Activated B cell treated with CpG ODN at 0.5 μM for 24 hours (primary cell): Measurements from ENCODE around the gene EGR1. TPM values are rescaled to one million over a fixed set of nuclear protein-coding genes. Genes with fewer than 3 reads are reported as not detected.
A peak's percentile ranks its signal among the peaks of the same experiment; 100 is the strongest.

Experiments
- ATAC-seq: fragments of 200-7000 bp; cut with Tn5 transposase; one replicate; pipeline ENCODE4 v1.10.0; 2021; ENCODE audit warnings: low read depth, mild to moderate bottlenecking, moderate library complexity
- CTCF ChIA-PET: fragments of 350-600 bp; sonication (Branson Sonifier 250); formaldehyde crosslinking; loops from one replicate; lab custom pipeline; 2021; ENCODE audit warnings: antibody characterized with exemption; lab: Charles Lee
- POLR2A ChIA-PET: fragments of 350-600 bp; sonication (Branson Sonifier 250); formaldehyde crosslinking; loops from one replicate; lab custom pipeline; 2021; ENCODE audit warnings: antibody characterized with exemption; lab: Charles Lee
- DNase-seq: peaks from one replicate; pipeline ENCODE4 v3.0.0; 2022
- H3K27ac Mint-ChIP-seq: one replicate; pipeline ENCODE4 v1.8.0; 2020; ENCODE audit warnings: mixed read lengths
- H3K27me3 Mint-ChIP-seq: one replicate; pipeline ENCODE4 v1.8.0; 2021; ENCODE audit warnings: mixed read lengths
- H3K36me3 Mint-ChIP-seq: one replicate; pipeline ENCODE4 v1.8.0; 2021; ENCODE audit warnings: low read depth, mixed read lengths
- H3K4me1 Mint-ChIP-seq: one replicate; pipeline ENCODE4 v1.8.0; 2021; ENCODE audit warnings: mixed read lengths
- H3K4me3 Mint-ChIP-seq: one replicate; pipeline ENCODE4 v1.8.0; 2020; ENCODE audit warnings: mild to moderate bottlenecking, mixed read lengths
- H3K9me3 Mint-ChIP-seq: one replicate; pipeline ENCODE4 v1.8.0; 2020; ENCODE audit warnings: mixed read lengths
- intact Hi-C: fragments of 100-400 bp; cut with micrococcal nuclease; formaldehyde crosslinking; loops from one replicate; pipeline ENCODE4 v1.15.1; 2024
- total RNA-seq: library from RNA; stranded (reverse); gene quantifications from 2 replicates; pipeline ENCODE4 v1.2.3, GENCODE V29; 2022
- TF ChIP-seq, protein P1 (sequence below): fragments of 200-600 bp; IDR thresholded peaks from one replicate; pipeline ENCODE4 v1.8.0; 2022; ENCODE audit warnings: antibody characterized with exemption, mild to moderate bottlenecking

The EGR1 gene
- 10.9 and 14.2 TPM in 2 replicates for total RNA-seq

DNA sequence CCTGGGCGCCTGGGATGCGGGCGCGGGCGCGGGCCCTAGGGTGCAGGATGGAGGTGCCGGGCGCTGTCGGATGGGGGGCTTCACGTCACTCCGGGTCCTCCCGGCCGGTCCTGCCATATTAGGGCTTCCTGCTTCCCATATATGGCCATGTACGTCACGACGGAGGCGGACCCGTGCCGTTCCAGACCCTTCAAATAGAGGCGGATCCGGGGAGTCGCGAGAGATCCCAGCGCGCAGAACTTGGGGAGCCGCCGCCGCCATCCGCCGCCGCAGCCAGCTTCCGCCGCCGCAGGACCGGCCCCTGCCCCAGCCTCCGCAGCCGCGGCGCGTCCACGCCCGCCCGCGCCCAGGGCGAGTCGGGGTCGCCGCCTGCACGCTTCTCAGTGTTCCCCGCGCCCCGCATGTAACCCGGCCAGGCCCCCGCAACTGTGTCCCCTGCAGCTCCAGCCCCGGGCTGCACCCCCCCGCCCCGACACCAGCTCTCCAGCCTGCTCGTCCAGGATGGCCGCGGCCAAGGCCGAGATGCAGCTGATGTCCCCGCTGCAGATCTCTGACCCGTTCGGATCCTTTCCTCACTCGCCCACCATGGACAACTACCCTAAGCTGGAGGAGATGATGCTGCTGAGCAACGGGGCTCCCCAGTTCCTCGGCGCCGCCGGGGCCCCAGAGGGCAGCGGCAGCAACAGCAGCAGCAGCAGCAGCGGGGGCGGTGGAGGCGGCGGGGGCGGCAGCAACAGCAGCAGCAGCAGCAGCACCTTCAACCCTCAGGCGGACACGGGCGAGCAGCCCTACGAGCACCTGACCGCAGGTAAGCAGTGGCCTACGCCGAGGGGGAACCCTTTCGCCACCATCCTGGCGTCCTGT, at the start of gene EGR1:
Gene EGR1, plus strand, starts transcription at position 219 of the 864 bp plus-strand sequence. Its CDS starts 283 bp downstream, at position 502.
- ChIA-PET CTCF (interaction anchor here (1.2 to 1.6 kb wide), 6 partner anchors 10 to 113 kb away, joined by 5 to 9 read pairs (median 5); partner anchors contain the start of gene KDM3B), POLR2A (interaction anchor here (0.5 to 3.3 kb wide), 15 partner anchors 15 to 1642 kb away, joined by 3 to 22 read pairs (median 5); partner anchors contain the start of genes ETF1, FAM53C, HSPA9 and KDM3B)
- H3K27me3 Mint-ChIP-seq = no peaks in the 10 kb centered on the region
- H3K4me3 Mint-ChIP-seq = peak within 1 kb of the TSS; percentile 89
- TF ChIP-seq, protein P1, sequence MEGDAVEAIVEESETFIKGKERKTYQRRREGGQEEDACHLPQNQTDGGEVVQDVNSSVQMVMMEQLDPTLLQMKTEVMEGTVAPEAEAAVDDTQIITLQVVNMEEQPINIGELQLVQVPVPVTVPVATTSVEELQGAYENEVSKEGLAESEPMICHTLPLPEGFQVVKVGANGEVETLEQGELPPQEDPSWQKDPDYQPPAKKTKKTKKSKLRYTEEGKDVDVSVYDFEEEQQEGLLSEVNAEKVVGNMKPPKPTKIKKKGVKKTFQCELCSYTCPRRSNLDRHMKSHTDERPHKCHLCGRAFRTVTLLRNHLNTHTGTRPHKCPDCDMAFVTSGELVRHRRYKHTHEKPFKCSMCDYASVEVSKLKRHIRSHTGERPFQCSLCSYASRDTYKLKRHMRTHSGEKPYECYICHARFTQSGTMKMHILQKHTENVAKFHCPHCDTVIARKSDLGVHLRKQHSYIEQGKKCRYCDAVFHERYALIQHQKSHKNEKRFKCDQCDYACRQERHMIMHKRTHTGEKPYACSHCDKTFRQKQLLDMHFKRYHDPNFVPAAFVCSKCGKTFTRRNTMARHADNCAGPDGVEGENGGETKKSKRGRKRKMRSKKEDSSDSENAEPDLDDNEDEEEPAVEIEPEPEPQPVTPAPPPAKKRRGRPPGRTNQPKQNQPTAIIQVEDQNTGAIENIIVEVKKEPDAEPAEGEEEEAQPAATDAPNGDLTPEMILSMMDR = no peak
- ATAC-seq = peak; percentile 52
- H3K27ac Mint-ChIP-seq = peak within 1 kb of the TSS; percentile 92
- peak; percentile 58 for DNase-seq
- H3K36me3 Mint-ChIP-seq = peaks cover 13% of the 10 kb centered on the region
- intact Hi-C loops = loop anchor here (1.0 to 10.0 kb wide), 7 partner anchors 27 to 1837 kb away; partner anchors contain the start of genes BRD8, ETF1, HSPA9 and PFDN1
- peaks cover 34% of the 10 kb centered on the region for H3K4me1 Mint-ChIP-seq
- H3K9me3 Mint-ChIP-seq = no peaks in the 10 kb centered on the region

DNA sequence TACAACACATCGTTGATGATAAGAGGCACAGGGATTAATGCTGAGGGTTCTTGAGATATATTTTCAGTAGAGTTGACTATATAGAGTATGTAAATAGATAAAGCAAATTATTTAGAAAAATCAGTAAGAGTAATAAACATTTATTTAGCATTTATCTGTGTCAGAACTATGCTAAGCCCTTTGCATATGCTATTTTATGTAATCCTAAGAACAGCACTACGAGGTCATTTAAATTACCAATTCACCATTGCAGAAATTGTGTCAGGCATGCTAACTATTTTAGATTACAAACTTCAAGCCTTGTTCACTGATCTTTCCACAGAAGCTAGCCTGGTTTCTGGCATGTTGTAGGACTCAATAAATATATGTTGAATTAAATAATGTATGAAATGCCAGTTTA, 46.8 kb upstream of the EGR1 start:
- ChIA-PET CTCF (no interaction called here), POLR2A (no interaction called here)
- Mint-ChIP-seq H3K4me1 (no peaks in the 10 kb centered on the region), H3K36me3 (peaks cover 87% of the 10 kb centered on the region), H3K27ac (no peak overlapping the region), H3K4me3 (no peak overlapping the region), H3K9me3 (no peaks in the 10 kb centered on the region), H3K27me3 (no peaks in the 10 kb centered on the region)
- DNase-seq = no peak
- intact Hi-C loops = no loop called here
- TF ChIP-seq, protein P1 = no peak
- no peak for ATAC-seq

DNA sequence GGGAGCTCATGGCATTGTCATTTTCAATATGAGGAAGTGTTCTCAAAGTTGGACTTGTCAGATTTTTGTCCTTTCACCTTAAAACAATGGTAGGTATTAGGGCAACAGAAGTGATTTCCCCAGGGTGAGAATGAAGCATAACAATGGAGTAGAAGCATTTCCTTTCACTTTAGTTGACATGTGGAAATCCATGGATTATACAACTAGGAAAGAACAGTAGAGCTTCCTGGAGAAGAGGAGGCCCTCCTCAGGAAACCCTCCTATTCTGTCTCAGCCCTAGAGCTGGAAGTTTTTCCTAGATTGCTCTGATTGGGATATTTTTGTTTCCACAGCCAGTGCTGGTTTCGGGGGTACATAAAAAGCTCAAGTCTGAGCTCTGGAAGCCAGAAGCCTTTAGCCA, 40.2 kb upstream of the EGR1 start:
- no peaks in the 10 kb centered on the region for H3K9me3 Mint-ChIP-seq
- no peak overlapping the region for H3K27ac Mint-ChIP-seq
- H3K36me3 Mint-ChIP-seq = peaks cover 90% of the 10 kb centered on the region
- H3K27me3 Mint-ChIP-seq = no peaks in the 10 kb centered on the region
- no peaks in the 10 kb centered on the region for H3K4me1 Mint-ChIP-seq
- POLR2A ChIA-PET = no interaction called here
- TF ChIP-seq, protein P1 = no peak
- no peak overlapping the region for H3K4me3 Mint-ChIP-seq
- intact Hi-C loops = no loop called here
- CTCF ChIA-PET = interaction anchor here (1.4 kb wide), 1 partner anchor 79 kb away, joined by 4 read pairs; no protein-coding TSS in a partner anchor
- no peak for ATAC-seq
- no peak for DNase-seq

DNA sequence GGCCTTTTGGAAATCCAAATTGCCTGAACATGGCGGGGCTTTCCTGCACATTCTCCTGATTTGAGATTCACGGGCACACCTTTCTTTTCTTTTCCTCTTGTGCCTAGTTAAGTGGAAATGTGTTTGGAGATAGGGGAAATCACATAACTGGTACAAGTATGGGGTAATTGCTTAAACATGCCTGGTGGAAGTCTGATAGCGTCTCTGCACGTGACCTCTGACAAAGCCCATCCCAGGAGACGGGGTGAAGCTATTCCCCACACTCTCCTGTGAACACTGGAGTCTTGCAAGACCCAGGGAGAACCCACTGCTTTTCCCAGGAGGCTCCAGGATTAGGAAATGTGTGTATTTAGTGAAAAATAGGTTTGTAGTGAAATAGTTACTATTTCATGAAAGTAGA, 29.3 kb upstream of the EGR1 start:
- POLR2A ChIA-PET = no interaction called here

More for the DNA sequence above, 29.3 kb upstream of the EGR1 start:
- H3K4me3 Mint-ChIP-seq = no peak overlapping the region
- CTCF ChIA-PET = no interaction called here
- H3K9me3 Mint-ChIP-seq = no peaks in the 10 kb centered on the region
- H3K27ac Mint-ChIP-seq = no peak overlapping the region
- no peaks in the 10 kb centered on the region for H3K27me3 Mint-ChIP-seq
- TF ChIP-seq, protein P1 = no peak
- no peak for DNase-seq
- peaks cover 55% of the 10 kb centered on the region for H3K36me3 Mint-ChIP-seq
- ATAC-seq = no peak
- peaks cover 12% of the 10 kb centered on the region for H3K4me1 Mint-ChIP-seq
- intact Hi-C loops = no loop called here
